A204.1 (cell line): ENCODE measurements around the gene KIF21A.
"Not testable (repeated sequence)": the region's sequence is repeated elsewhere in the genome, so short reads cannot be mapped to it uniquely, and the experiment has no call there.

Experiments
- FAIRE-seq: peaks from 2 replicates; lab custom pipeline; 2012; peaks lifted over from hg19 to GRCh38; lab: Jason Lieb, UNC

Gene KIF21A

GRCh38 chr12:39344926-39345325 is 98.0 kb downstream of the KIF21A start:
- no peak for FAIRE-seq

DNA sequence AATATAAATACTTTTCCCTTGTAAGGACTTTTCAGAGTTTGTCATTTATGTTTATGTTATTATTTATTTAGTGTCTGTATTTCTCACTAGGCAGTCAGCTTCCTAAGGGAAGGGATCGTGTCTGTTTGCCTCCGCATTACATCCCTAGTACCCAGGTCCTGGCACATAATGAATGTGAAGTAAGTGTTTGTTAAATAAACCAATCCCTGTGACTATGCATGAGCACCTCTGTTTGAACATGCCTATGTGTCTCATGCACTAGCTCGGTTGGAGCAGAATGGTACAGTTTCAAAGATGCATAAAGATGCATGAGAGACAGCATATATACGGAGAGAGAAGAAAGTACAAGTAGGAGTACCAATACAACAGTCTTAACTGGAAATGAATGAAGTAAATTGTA is 99.3 kb downstream of the KIF21A start:
- no peak for FAIRE-seq

GRCh38 chr12:39341761-39342160 is 101.2 kb downstream of the KIF21A start:
- no peak for FAIRE-seq

GRCh38 chr12:39341179-39341578 is 101.7 kb downstream of the KIF21A start:
- no peak for FAIRE-seq

- no peak for FAIRE-seq
Measured at GRCh38 chr12:39332661-39333175, 110.2 kb downstream of the KIF21A start.

DNA sequence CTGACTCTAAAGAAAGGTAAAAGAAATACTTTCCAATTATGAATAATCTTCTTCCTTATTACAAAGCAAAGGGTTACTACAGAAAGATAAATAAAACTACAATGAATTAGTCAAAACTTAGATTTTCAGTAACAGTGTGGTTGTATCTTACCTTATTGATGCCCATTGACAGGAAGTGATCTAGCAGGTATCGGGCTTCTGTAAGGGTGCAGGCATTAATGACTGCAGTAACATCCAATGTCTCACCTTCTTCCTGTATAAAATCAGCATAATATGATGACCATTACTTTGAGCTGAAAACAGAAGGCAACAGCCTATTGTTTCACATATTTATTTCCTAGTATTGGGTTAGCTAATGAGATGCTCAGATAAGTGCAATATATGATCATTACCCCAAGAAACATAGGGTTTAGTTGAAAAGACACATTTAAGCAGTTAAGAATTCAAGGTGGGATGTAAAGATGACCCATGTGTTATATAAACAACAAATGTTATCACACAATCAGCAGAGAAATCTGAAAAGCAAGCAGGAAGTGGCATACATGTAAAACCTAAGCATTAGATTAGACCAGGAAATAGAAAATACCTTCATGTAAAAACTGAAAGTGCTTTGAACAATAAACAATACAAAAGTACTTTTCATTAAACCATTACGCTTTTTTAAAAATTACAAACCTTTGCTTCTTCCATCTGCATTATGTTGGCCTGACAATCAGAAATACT is 111.2 kb downstream of the KIF21A start:
- no peak for FAIRE-seq

DNA sequence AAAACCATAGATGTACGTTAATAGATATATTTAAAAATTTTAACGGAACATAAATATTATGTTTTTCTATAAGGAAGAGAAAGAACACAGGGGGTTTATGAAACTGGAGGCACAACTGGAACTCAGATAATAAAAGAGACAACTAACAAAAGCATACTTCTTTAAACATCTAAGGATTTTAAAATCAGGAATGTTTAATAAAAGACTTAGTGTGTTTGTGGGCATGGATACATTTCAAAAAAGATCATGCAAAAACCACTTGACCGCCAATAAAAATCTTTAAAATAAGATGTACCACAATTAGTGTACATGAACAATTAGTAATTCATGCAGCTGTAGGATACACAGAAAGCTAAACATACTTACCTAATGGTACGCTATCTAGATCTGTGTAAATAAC is 113.0 kb downstream of the KIF21A start:
- no peak for FAIRE-seq

- FAIRE-seq, result no peak
Measured at GRCh38 chr12:39329018-39329417, 113.9 kb downstream of the KIF21A start.

DNA sequence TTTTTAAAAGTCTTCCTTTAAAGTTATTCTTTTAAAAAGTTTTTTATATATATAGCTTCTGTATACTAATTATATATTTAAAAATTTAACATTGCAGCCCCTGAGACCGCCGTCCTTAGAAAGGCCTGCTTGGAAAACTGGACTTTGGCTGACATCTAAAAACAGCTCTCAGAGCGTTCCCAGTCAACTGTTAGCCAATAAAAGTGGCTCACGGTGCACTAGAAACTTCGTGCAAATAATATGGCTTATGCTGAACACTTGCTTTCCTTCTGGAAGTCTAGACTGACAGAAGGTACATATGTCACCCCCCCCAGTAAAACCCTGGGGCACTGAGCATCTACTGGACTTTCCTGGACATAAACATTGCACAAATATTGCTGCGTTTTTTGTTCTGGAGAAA is 115.0 kb downstream of the KIF21A start:
- no peak for FAIRE-seq

DNA sequence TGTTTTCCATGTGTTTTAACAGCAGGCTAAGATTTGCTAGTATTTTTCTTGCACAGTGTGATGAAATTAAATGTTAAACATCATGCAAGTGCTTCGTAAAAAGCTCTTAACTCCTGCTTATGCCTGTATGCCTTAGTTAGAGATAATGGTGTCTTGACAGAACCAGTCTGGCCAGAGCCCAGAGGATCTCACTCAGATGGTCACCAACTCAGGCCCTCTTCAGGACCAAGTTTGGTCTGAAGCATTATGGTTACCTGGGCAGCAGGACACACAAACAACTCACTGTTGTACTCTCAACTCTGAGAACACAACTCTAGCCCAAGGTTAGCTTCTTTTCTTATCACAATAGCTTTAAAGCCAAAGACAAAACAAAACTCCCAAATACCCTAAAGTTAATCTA is 115.4 kb downstream of the KIF21A start:
- no peak for FAIRE-seq

- no peak for FAIRE-seq
Measured at GRCh38 chr12:39319180-39319579, 123.7 kb downstream of the KIF21A start.

- FAIRE-seq, result no peak
Measured at GRCh38 chr12:39314547-39314946, 128.4 kb downstream of the KIF21A start.

DNA sequence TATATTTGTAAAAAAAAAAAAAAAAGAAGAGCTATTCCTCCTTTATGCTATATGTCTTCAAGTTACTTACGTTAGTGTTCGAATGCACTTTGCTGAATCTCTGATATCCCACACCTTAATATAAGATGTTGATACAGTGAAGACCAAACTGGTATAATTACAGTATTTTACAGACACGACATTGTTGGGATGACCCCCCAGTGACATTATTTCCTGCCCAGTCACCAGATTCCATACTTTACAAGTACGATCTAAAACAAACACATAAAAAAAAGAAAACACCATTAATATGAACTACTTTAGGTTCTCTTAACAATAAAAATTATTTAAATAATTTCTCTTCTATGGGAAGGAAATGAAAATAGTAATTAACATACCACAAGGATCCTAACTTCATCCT is 133.4 kb downstream of the KIF21A start:
- FAIRE-seq, result no peak

DNA sequence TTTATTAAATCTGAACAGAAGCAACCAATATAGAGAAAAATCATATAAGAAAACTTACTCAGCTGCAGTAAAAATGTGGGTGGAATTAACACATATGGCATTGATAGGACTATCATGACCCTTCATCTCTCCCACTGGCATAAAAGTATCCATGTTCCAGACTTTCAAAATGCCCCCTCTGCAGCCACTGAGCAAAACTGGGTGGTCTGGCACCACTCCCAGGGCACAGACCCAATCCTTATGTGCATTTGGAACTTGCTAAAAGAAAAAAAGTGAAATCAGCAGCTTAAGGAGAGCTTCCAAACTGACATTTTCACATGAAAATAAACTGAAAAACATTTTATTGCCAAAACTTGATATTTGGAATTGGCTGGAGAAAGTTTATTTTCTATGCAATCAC is 141.5 kb downstream of the KIF21A start:
- no peak for FAIRE-seq

- no peak for FAIRE-seq
Measured at GRCh38 chr12:39300799-39301198, 142.1 kb downstream of the KIF21A start.

DNA sequence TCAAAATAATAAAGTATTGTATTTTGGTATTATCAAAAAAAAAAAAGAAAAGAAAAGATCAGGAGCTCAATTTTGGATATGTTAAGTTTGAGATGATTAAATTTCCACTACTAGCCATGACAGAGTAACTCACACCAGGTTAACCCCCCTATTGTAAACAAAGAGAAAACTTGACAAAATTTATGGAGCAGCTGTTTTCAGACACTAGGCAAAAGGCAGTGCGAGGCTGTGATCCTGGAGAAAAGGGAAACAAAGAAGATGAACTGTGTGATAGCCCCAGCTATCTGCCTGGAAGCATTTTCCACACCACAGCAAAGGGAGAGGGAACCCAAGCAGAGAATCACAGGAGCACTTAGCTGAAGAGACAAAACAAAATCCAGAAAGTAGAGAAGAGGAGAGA is 145.0 kb downstream of the KIF21A start:
- FAIRE-seq, result no peak

DNA sequence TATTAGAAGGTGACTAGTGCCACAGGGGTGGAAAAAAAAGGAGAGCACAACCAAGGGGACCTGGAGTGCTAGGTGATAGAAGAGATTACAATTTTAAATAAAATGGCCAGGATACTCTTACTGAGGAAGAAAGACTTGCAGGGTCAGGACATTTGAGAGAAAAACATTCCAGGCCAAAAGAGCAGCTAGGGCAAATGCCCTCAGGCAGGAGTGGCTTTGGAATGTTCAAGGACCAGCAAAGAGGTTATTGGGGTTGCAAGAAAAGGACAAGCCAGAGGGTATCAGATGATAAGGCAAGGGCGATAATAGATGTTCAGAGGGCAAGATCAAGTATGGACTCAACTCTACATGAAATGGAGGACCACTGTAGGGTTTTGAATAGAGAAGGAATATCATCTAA is 146.4 kb downstream of the KIF21A start:
- FAIRE-seq, result no peak

GRCh38 chr12:39295593-39295992 is 147.3 kb downstream of the KIF21A start:
- not testable (repeated sequence) for FAIRE-seq

- no peak for FAIRE-seq
Measured at GRCh38 chr12:39294715-39295114, 148.2 kb downstream of the KIF21A start.

GRCh38 chr12:39292125-39292630 is 150.7 kb downstream of the KIF21A start:
- no peak for FAIRE-seq

- no peak for FAIRE-seq
Measured at GRCh38 chr12:39287817-39288216, 155.1 kb downstream of the KIF21A start.

- FAIRE-seq, result no peak
Measured at GRCh38 chr12:39287409-39287808, 155.5 kb downstream of the KIF21A start.

- FAIRE-seq, result no peak
Measured at GRCh38 chr12:39278426-39278825, 164.5 kb downstream of the KIF21A start.

DNA sequence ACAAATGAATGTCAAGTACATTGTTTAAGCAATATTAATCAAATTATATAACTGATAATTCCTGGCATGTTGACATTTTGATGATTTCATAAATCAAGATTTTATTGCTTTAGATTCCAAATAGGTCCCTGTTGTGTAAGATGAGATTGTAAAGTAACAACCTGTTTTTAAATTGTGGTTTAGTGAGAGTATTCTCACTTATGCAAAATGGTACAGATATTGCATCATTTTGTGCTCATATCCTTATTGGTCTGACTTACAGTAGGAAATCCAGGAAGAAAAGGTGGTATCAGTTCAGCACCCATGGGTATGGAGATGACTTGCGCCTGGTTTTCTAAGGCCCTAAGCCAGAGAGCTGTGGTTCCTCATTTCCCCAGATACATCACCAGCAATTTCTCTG is 165.5 kb downstream of the KIF21A start:
- FAIRE-seq, result no peak
